K562 (cell line): ENCODE data around the gene BRME1. TPM values are rescaled to one million over a fixed set of nuclear protein-coding genes. Genes with fewer than 3 reads are reported as not detected.

Experiments
- ATAC-seq: fragments of 200-7000 bp; cut with Tn5 transposase; 3 replicates; pipeline ENCODE4 v1.9.1; 2020; ENCODE audit warnings: moderate library complexity
- BruUV-seq: library from RNA; stranded (reverse); fragments of 400-500 nt; replicated peaks from 2 replicates; lab custom pipeline; 2021; lab: Mats Ljungman, UMichigan
- CTCF ChIA-PET: fragments of 300-600 bp; formaldehyde crosslinking; extraction: SDS; loops from one replicate; lab custom pipeline; 2021; ENCODE audit warnings: low intra/inter-chr PET ratio; lab: Yijun Ruan, JAX
- POLR2A ChIA-PET: fragments of 300-600, 350-650 bp; sonication (Branson Sonifier 250); formaldehyde crosslinking; extraction: SDS; loops from one replicate; lab custom pipeline; 2021; ENCODE audit warnings: antibody characterized with exemption, inconsistent platforms; lab: Yijun Ruan, JAX
- DNase-seq, 4 experiments: peaks; one replicate each; pipeline versions ENCODE4 v3.0.0 to v3.0.0-alpha.2; 2011 to 2018; ENCODE audit warnings: low spot score in 3 of 4, mixed read lengths in 3 of 4; ENCODE audit errors: extremely low read depth in 1 of 4
- FAIRE-seq: peaks from 2 replicates; lab custom pipeline; 2011; peaks lifted over from hg19 to GRCh38; lab: Jason Lieb, UNC
- H2AFZ ChIP-seq: 2 replicates; pipeline ENCODE4 v1.6.0; 2011; ENCODE audit warnings: low read depth, low read length, control low read depth, inconsistent platforms
- H3K27ac ChIP-seq: fragments of 200-600 bp; 3 replicates; pipeline ENCODE4 v1.8.0; 2011; ENCODE audit warnings: low read depth, mild to moderate bottlenecking, control low read depth, inconsistent platforms, low read length, moderate library complexity, mixed read lengths; ENCODE audit errors: extremely low read depth
- H3K27me3 ChIP-seq, 2 experiments: fragments of 300-600 bp in 1 of 2; 2 replicates in 1 of 2; 3 replicates in 1 of 2; pipeline versions ENCODE4 v1.6.0 to v1.8.0; 2011; ENCODE audit warnings: inconsistent platforms in 2 of 2, low read length in 2 of 2, mild to moderate bottlenecking in 1 of 2, mixed read lengths in 1 of 2, moderate library complexity in 1 of 2; ENCODE audit not compliant: control insufficient read depth in 2 of 2, insufficient read depth in 2 of 2
- H3K36me3 ChIP-seq: fragments of 300-600 bp; 3 replicates; pipeline ENCODE4 v1.8.0; 2011; ENCODE audit warnings: mild to moderate bottlenecking, low read length, inconsistent platforms; ENCODE audit not compliant: control insufficient read depth, insufficient read depth
- H3K4me1 ChIP-seq, 2 experiments: fragments of 200-600 bp in 1 of 2; replicated peaks in 1 of 2; 2 replicates in 1 of 2; 3 replicates in 1 of 2; pipeline versions ENCODE4 v1.5.1 to v1.8.0; 2011; ENCODE audit warnings: inconsistent platforms in 2 of 2, low read length in 2 of 2, mild to moderate bottlenecking in 1 of 2, mixed read lengths in 1 of 2, moderate library complexity in 1 of 2; ENCODE audit not compliant: control insufficient read depth in 2 of 2, insufficient read depth in 2 of 2
- H3K4me2 ChIP-seq: 2 replicates; pipeline ENCODE4 v1.6.1; 2011; ENCODE audit warnings: low read length, control low read depth, inconsistent platforms, mixed read lengths; ENCODE audit not compliant: insufficient read depth
- H3K4me3 ChIP-seq: fragments of 200-600 bp; sonication (generic), shearing (Covaris generic); 2 replicates; pipeline ENCODE4 v1.5.1; 2016; ENCODE audit warnings: control low read depth, inconsistent platforms
- H3K79me2 ChIP-seq: fragments of 200-600 bp; 3 replicates; pipeline ENCODE4 v1.8.0; 2011; ENCODE audit warnings: low read length, inconsistent platforms; ENCODE audit not compliant: control insufficient read depth, insufficient read depth
- H3K9ac ChIP-seq, 2 experiments: 2 replicates each; pipeline versions ENCODE4 v1.6.0 to v1.6.1; 2011; ENCODE audit warnings: low read depth in 2 of 2, low read length in 2 of 2, control low read depth in 1 of 2, inconsistent platforms in 1 of 2, mild to moderate bottlenecking in 1 of 2, mixed read lengths in 1 of 2; ENCODE audit not compliant: insufficient read depth in 1 of 2
- H3K9me1 ChIP-seq: one replicate; pipeline ENCODE4 v1.6.0; 2011; ENCODE audit warnings: inconsistent platforms, mild to moderate bottlenecking, low read length, moderate library complexity; ENCODE audit not compliant: control insufficient read depth, insufficient read depth
- H3K9me3 ChIP-seq: replicated peaks from 2 replicates; pipeline ENCODE4 v1.5.1; 2011; ENCODE audit warnings: low read depth, low read length, inconsistent platforms; ENCODE audit not compliant: control insufficient read depth, insufficient read depth
- H4K20me1 ChIP-seq: replicated peaks from 2 replicates; pipeline ENCODE4 v1.6.1; 2011; ENCODE audit warnings: low read length, inconsistent platforms, mixed read lengths; ENCODE audit not compliant: control insufficient read depth, insufficient read depth
- CCNT2 ChIP-seq: IDR thresholded peaks from 2 replicates; pipeline ENCODE4 v1.6.1; 2011; ENCODE audit warnings: borderline replicate concordance, low read depth, mild to moderate bottlenecking, moderate library complexity, mixed read lengths, low read length; ENCODE audit not compliant: insufficient read length; ENCODE audit errors: extremely low read depth
- VEZF1 ChIP-seq: fragments of 200-800 bp; sonication (Bioruptor generic); IDR thresholded peaks from 2 replicates; pipeline ENCODE4 v1.6.1; 2017; ENCODE audit warnings: missing genetic modification characterization, missing compliant biosample characterization
- WGBS: fragments of 100-300 bp; shearing (Covaris generic); methylation state at CpG from one replicate; pipeline ENCODE4 v1.1.6; 2016; ENCODE audit warnings: low coverage, mixed read lengths; ENCODE audit not compliant: insufficient coverage; ENCODE audit errors: missing lambda C conversion rate; 5-methylcytosine and 5-hydroxymethylcytosine counted together
- in situ Hi-C: fragments of 300-500 bp; cut with MboI; formaldehyde crosslinking; loops from 4 replicates; pipeline ENCODE4 v1.15.0; 2018; ENCODE audit warnings: inconsistent platforms, mixed read lengths
- intact Hi-C: fragments of 100-400 bp; cut with micrococcal nuclease; formaldehyde crosslinking; loops from 2 replicates; pipeline ENCODE4 v1.14.2; 2022
- polyA plus RNA-seq, 8 experiments: library from polyadenylated mRNA; depleted of rRNA in 4 of 8; stranded (reverse) in 5 of 8; unstranded in 3 of 8; fragments of >200 nt; fragmentation: Nextera tagmentation in 2 of 8; fragmentation: Illumina TruSeq in 1 of 8; extraction: Ambion mirVana in 2 of 8; extraction: Trizol in 1 of 8; gene quantifications; 2 replicates each; pipeline versions ENCODE4 v1.2.1 to v1.2.3, GENCODE V29; 2011 to 2014; ENCODE audit warnings: inconsistent platforms in 1 of 8, missing spikeins in 1 of 8
- total RNA-seq, 7 experiments: library from RNA; depleted of rRNA in 6 of 7; stranded (reverse); fragments of >200 nt in 6 of 7; fragmentation: Illumina TruSeq in 2 of 7; extraction: Trizol in 2 of 7; gene quantifications; 2 replicates each; pipeline versions ENCODE4 v1.2.1 to v1.2.3, GENCODE V29; 2011 to 2021; ENCODE audit warnings: low replicate concordance in 1 of 7

BRME1 gene
- total and polyA plus RNA-seq, 9 of the 15 experiments (the other 6 are each of a cell fraction or from before 2014, with no cell fraction given) = 0.75 to 6.1 (median 3.6) TPM

- intact Hi-C loops (no loop called here), in situ Hi-C loops (no loop called here)
- Histone ChIP-seq H3K27me3 (peaks cover 0 to 3% of the 10 kb centered on the region in 2 experiments; a peak in 2 of 5 replicates), H3K79me2 (no peaks in the 10 kb centered on the region), H3K9ac (no peak within 1 kb of the TSS; a peak in 1 of 4 replicates), H3K4me3 (no peak within 1 kb of the TSS), H3K9me1 (no peaks in the 10 kb centered on the region), H3K27ac (no peak within 1 kb of the TSS), H3K4me2 (no peak within 1 kb of the TSS), H4K20me1 (0 out of 2 replicates have a peak, but pooled peaks cover 4% of the 10 kb centered on the region), H3K9me3 (peaks cover 7% of the 10 kb centered on the region; the same call in 1 of the 2 replicates), H2AFZ (no peak within 1 kb of the TSS), H3K36me3 (no peaks in the 10 kb centered on the region), H3K4me1 (peaks cover 0 to 34% of the 10 kb centered on the region in 2 experiments; a peak in 4 of 5 replicates)
- TF ChIP-seq VEZF1 (CRISPR knock-in tag) (peak; percentile 23; the same call in 1 of the 2 replicates), CCNT2 (no peak)
- BruUV-seq = no TSS peak
- ChIA-PET POLR2A (no interaction called here), CTCF (no interaction called here)
- ATAC-seq (no peak), DNase-seq (no peak), FAIRE-seq (no peak)
- WGBS = 11% methylated on average over 16 of the region's 21 CpGs
Observed at GRCh38 chr19:13938301-13939064, 32.6 kb upstream of the BRME1 start, which contains the start of gene PODNL1. Gene PODNL1, minus strand, starts transcription at chr19:13938417. Its CDS starts 236 bp downstream, at chr19:13938181.
